HepG2 (cell line): Measurements from ENCODE around the gene EFEMP2. TPM values are rescaled to one million over a fixed set of nuclear protein-coding genes. Genes with fewer than 3 reads are reported as not detected.

Experiments used
- ADNP ChIP-seq: sonication (generic); formaldehyde crosslinking; IDR thresholded peaks from 2 replicates; pipeline ENCODE4 v1.4.0; 2020; ENCODE audit warnings: missing genetic modification reagents
- ARID3A ChIP-seq: IDR thresholded peaks from 2 replicates; pipeline ENCODE4 v1.6.1; 2012; ENCODE audit warnings: low read depth, low read length, improper control_type of control experiment
- ARNTL ChIP-seq: sonication (generic); formaldehyde crosslinking; IDR thresholded peaks from 2 replicates; pipeline ENCODE4 v1.4.0; 2020; ENCODE audit warnings: mild to moderate bottlenecking, missing genetic modification reagents
- BCL6 ChIP-seq: IDR thresholded peaks from 2 replicates; pipeline ENCODE4 v1.6.1; 2016; ENCODE audit warnings: missing genetic modification reagents, missing compliant biosample characterization
- HMGXB4 ChIP-seq, 2 experiments: sonication (generic) in 1 of 2; formaldehyde crosslinking in 1 of 2; IDR thresholded peaks; 2 replicates each; pipeline versions ENCODE4 v1.4.0 to v1.6.1; 2018 to 2020; ENCODE audit warnings: missing genetic modification reagents in 2 of 2, borderline replicate concordance in 1 of 2, low read depth in 1 of 2, mild to moderate bottlenecking in 1 of 2, missing biosample characterization in 1 of 2
- NCOR1 ChIP-seq: fragments of 200-600 bp; sonication (generic); IDR thresholded peaks from 2 replicates; pipeline ENCODE4 v1.7.0; 2017; ENCODE audit warnings: antibody characterized with exemption, low read length, borderline replicate concordance
- NR0B2 ChIP-seq: sonication (generic); formaldehyde crosslinking; IDR thresholded peaks from 2 replicates; pipeline ENCODE4 v1.4.0; 2020; ENCODE audit warnings: mild to moderate bottlenecking, missing genetic modification reagents
- RXRA ChIP-seq: sonication (generic); formaldehyde crosslinking; IDR thresholded peaks from 2 replicates; pipeline ENCODE4 v1.5.1; 2020; ENCODE audit warnings: missing genetic modification reagents
- SALL1 ChIP-seq: sonication (generic); formaldehyde crosslinking; IDR thresholded peaks from 2 replicates; pipeline ENCODE4 v1.8.0; 2022; ENCODE audit warnings: mild to moderate bottlenecking, missing genetic modification reagents
- SAP130 ChIP-seq: IDR thresholded peaks from 2 replicates; pipeline ENCODE4 v1.6.1; 2016; ENCODE audit warnings: low read depth
- TIGD3 ChIP-seq: sonication (generic); formaldehyde crosslinking; IDR thresholded peaks from 2 replicates; pipeline ENCODE4 v1.5.1; 2020; ENCODE audit warnings: mild to moderate bottlenecking, missing genetic modification reagents, borderline replicate concordance
- ZEB1 ChIP-seq: IDR thresholded peaks from 2 replicates; pipeline ENCODE4 v1.6.1; 2012; ENCODE audit warnings: mild to moderate bottlenecking, low read depth, inconsistent platforms; ENCODE audit not compliant: insufficient replicate concordance
- ZFP62 ChIP-seq: sonication (generic); formaldehyde crosslinking; IDR thresholded peaks from 2 replicates; pipeline ENCODE4 v1.4.0; 2020; ENCODE audit warnings: missing genetic modification reagents
- ZHX1 ChIP-seq: sonication (generic); formaldehyde crosslinking; IDR thresholded peaks from 2 replicates; pipeline ENCODE4 v1.8.1; 2022; ENCODE audit warnings: low read depth, mild to moderate bottlenecking, missing genetic modification reagents
- ZNF232 ChIP-seq: sonication (generic); formaldehyde crosslinking; IDR thresholded peaks from 2 replicates; pipeline ENCODE4 v1.4.0; 2020; ENCODE audit warnings: missing genetic modification reagents, borderline replicate concordance
- ZNF24 ChIP-seq: fragments of 450-650 bp; IDR thresholded peaks from 2 replicates; pipeline ENCODE4 v1.6.1; 2017; ENCODE audit warnings: antibody characterized with exemption, mild to moderate bottlenecking
- ZNF326 ChIP-seq: sonication (generic); formaldehyde crosslinking; IDR thresholded peaks from 2 replicates; pipeline ENCODE4 v1.4.0; 2020; ENCODE audit warnings: missing genetic modification reagents, borderline replicate concordance
- ZNF460 ChIP-seq: sonication (generic); formaldehyde crosslinking; IDR thresholded peaks from 2 replicates; pipeline ENCODE4 v1.5.1; 2020; ENCODE audit warnings: missing genetic modification reagents, mild to moderate bottlenecking, borderline replicate concordance
- ZNF510 ChIP-seq: sonication (generic); formaldehyde crosslinking; IDR thresholded peaks from 2 replicates; pipeline ENCODE4 v1.4.0; 2020; ENCODE audit warnings: low read depth, mild to moderate bottlenecking, missing genetic modification reagents
- ZNF615 ChIP-seq: sonication (generic); formaldehyde crosslinking; IDR thresholded peaks from 2 replicates; pipeline ENCODE4 v1.5.0; 2020; ENCODE audit warnings: mild to moderate bottlenecking, missing genetic modification reagents, borderline replicate concordance
- ZNF616 ChIP-seq: sonication (generic); formaldehyde crosslinking; IDR thresholded peaks from 2 replicates; pipeline ENCODE4 v1.5.0; 2020; ENCODE audit warnings: low read depth, mild to moderate bottlenecking, missing genetic modification reagents
- ZSCAN25 ChIP-seq: sonication (generic); formaldehyde crosslinking; IDR thresholded peaks from 2 replicates; pipeline ENCODE4 v1.8.0; 2022; ENCODE audit warnings: mild to moderate bottlenecking, missing genetic modification reagents
- polyA plus RNA-seq, 8 experiments: library from polyadenylated mRNA; depleted of rRNA in 3 of 8; stranded (reverse) in 7 of 8; unstranded in 1 of 8; fragments of >200 nt; fragmentation: Illumina TruSeq in 4 of 8; extraction: Trizol in 4 of 8; gene quantifications; 2 replicates each; pipeline versions ENCODE4 v1.2.1 to v1.2.3, GENCODE V29; 2011 to 2016; ENCODE audit warnings: low read depth in 4 of 8, missing spikeins in 1 of 8, mixed read lengths in 1 of 8; ENCODE audit not compliant: insufficient read depth in 1 of 8
- total RNA-seq, 5 experiments: library from RNA; depleted of rRNA; stranded (reverse); fragments of >200 nt; fragmentation: Illumina TruSeq; extraction: Trizol; gene quantifications; 2 replicates each; pipeline ENCODE4 v1.2.3, GENCODE V29; 2016; ENCODE audit warnings: low read depth in 1 of 5

The EFEMP2 gene
- total and polyA plus RNA-seq, 2 of the 13 experiments (the other 11 are each of a cell fraction or from before 2014, with no cell fraction given), result 7.4 to 29.7 TPM

- no peak for TF ChIP-seq HMGXB4 (CRISPR knock-in tag; IDR thresholded peaks at IDR 0.05; ENCODE audit: borderline replicate concordance in 1 of 2, low read depth in 1 of 2)
- TF ChIP-seq ZNF616, result no peak
- no peak for TF ChIP-seq ZNF326 (CRISPR knock-in tag)
- peak; percentile 82 for TF ChIP-seq ARID3A
- no peak for TF ChIP-seq ZNF615 (CRISPR knock-in tag)
- TF ChIP-seq ZNF232 (CRISPR knock-in tag), result no peak
- TF ChIP-seq RXRA (CRISPR knock-in tag), result peak; percentile 90
- TF ChIP-seq NR0B2 (CRISPR knock-in tag), result no peak
- no peak for TF ChIP-seq ZSCAN25
- TF ChIP-seq ZNF460 (CRISPR knock-in tag), result peak; percentile 64; the same call in 1 of the 2 replicates
- no peak for TF ChIP-seq TIGD3 (CRISPR knock-in tag)
- TF ChIP-seq ARNTL (CRISPR knock-in tag), result no peak
- TF ChIP-seq ZNF24, result no peak
- no peak for TF ChIP-seq ADNP (CRISPR knock-in tag)
- TF ChIP-seq ZEB1, result peak; percentile 0
- TF ChIP-seq SAP130, result peak; percentile 7; the same call in 1 of the 2 replicates
- TF ChIP-seq BCL6, result peak; percentile 44; the same call in 1 of the 2 replicates
- TF ChIP-seq ZFP62 (CRISPR knock-in tag), result no peak
- peak; percentile 61 for TF ChIP-seq SALL1
- peak; percentile 83 for TF ChIP-seq NCOR1
- TF ChIP-seq ZHX1 (CRISPR knock-in tag), result no peak
- TF ChIP-seq ZNF510 (CRISPR knock-in tag), result no peak
Measured at GRCh38 chr11:65844231-65844872, 28.2 kb downstream of the EFEMP2 start (continued).
